Spleen (tissue), 11 donors: ENCODE measurements around the gene MICAL3. TPM values are rescaled to one million over a fixed set of nuclear protein-coding genes. Genes with fewer than 3 reads are reported as not detected.

Experiments
- DNase-seq: peaks from one replicate; pipeline ENCODE4 v3.0.0-alpha.2; 2020
- H3K27ac ChIP-seq, 8 donors: fragments of 200-600 bp; sonication (generic) in 7 of 8; 1 replicate in 4 of 8; 2 replicates in 4 of 8; pipeline versions ENCODE4 v1.5.0 to v1.8.0; 2016 to 2021; ENCODE audit warnings: inconsistent platforms in 4 of 8, mild to moderate bottlenecking in 4 of 8, moderate library complexity in 1 of 8
- H3K27me3 ChIP-seq, 7 donors: fragments of 200-600 bp; sonication (generic) in 6 of 7; replicated peaks in 1 of 7; 1 replicate in 4 of 7; 2 replicates in 3 of 7; pipeline versions ENCODE4 v1.5.0 to v1.8.0; 2016 to 2021; ENCODE audit warnings: inconsistent platforms in 3 of 7, mild to moderate bottlenecking in 1 of 7
- H3K36me3 ChIP-seq, 6 donors: fragments of 200-600 bp; sonication (generic) in 5 of 6; 1 replicate in 4 of 6; 2 replicates in 2 of 6; pipeline versions ENCODE4 v1.5.0 to v1.8.0; 2016 to 2021; ENCODE audit warnings: inconsistent platforms in 2 of 6
- H3K4me1 ChIP-seq, 6 donors: fragments of 200-600 bp; sonication (generic) in 5 of 6; 1 replicate in 3 of 6; 2 replicates in 3 of 6; pipeline versions ENCODE4 v1.5.0 to v1.8.0; 2016 to 2021; ENCODE audit warnings: inconsistent platforms in 3 of 6
- H3K4me3 ChIP-seq, 8 donors: fragments of 200-600 bp; sonication (generic) in 7 of 8; 1 replicate in 4 of 8; 2 replicates in 4 of 8; pipeline versions ENCODE4 v1.5.0 to v1.8.0; 2016 to 2021; ENCODE audit warnings: inconsistent platforms in 4 of 8, mild to moderate bottlenecking in 4 of 8, moderate library complexity in 2 of 8
- H3K9me3 ChIP-seq, 8 donors: fragments of 200-600 bp; sonication (generic) in 7 of 8; 1 replicate in 4 of 8; 2 replicates in 4 of 8; pipeline versions ENCODE4 v1.5.0 to v1.8.0; 2016 to 2021; ENCODE audit warnings: inconsistent platforms in 4 of 8
- POLR2A ChIP-seq, 3 donors: fragments of 450-650 bp; IDR thresholded peaks; one replicate each; pipeline ENCODE4 v1.5.1; 2017; ENCODE audit warnings: antibody characterized with exemption in 3 of 3, mild to moderate bottlenecking in 1 of 3
- POLR2AphosphoS5 ChIP-seq, 3 donors: sonication (generic); formaldehyde crosslinking; IDR thresholded peaks; one replicate each; pipeline ENCODE4 v1.5.1; 2017; ENCODE audit warnings: antibody characterized with exemption in 3 of 3
- WGBS, 5 donors: extraction: QIAGEN DNeasy Blood & Tissue Kit in 3 of 5; methylation state at CpG; one replicate each; pipeline versions ENCODE4 v1.1.5 to v1.1.7; 2013 to 2018; 5-methylcytosine and 5-hydroxymethylcytosine counted together
- intact Hi-C: fragments of 100-400 bp; cut with DNase I; formaldehyde crosslinking; loops from one replicate; pipeline ENCODE4 v1.15.0; 2023; ENCODE audit warnings: low total_unique reads
- polyA plus RNA-seq, 3 donors: library from polyadenylated mRNA; stranded (reverse); fragments of 200-250 nt; gene quantifications; one replicate each; pipeline ENCODE4 v1.2.1, GENCODE V29; 2013
- total RNA-seq, 7 donors: library from RNA; depleted of rRNA in 3 of 7; stranded (reverse); fragments of >200 nt in 3 of 7; fragmentation: NEBNext Ultra II Directional in 4 of 7; extraction: Animal tissue kit (Norgen Biotek cat#: 25700) in 4 of 7; gene quantifications; one replicate each; pipeline versions ENCODE4 v1.1.0 to v1.2.1, GENCODE V29; 2016 to 2021
- TF ChIP-seq, protein P1 (sequence below), 11 experiments: fragments of 200-600 bp in 7 of 11; fragments of 450-650 bp in 4 of 11; sonication (generic) in 4 of 11; IDR thresholded peaks in 8 of 11; conservative IDR thresholded peaks in 3 of 11; 1 replicate in 7 of 11; 2 replicates in 4 of 11; pipeline versions ENCODE4 v1.4.0 to v1.8.0; 2016 to 2021; ENCODE audit warnings: antibody characterized with exemption in 11 of 11, inconsistent platforms in 4 of 11, mild to moderate bottlenecking in 1 of 11
- donor health status: healthy with polysubstance abuse.
- donor health status: DM: no; HTN: no; CAD: no; lungs with moderate emphysema.
- donor health status: DM: no; HTN: no; CAD: no.
- donor health status: Bipolar disorder and iron deficiency.
- donor health status: healthy.
- donor health status: DM: no; HTN: no; CAD: no.
- donor health status: DM: yes; HTN: yes; CAD: no.

Gene MICAL3
- total and polyA plus RNA-seq, 10 donors: 2.6 to 133 (median 75.2) TPM

- Histone ChIP-seq H3K4me1 (peaks cover 15 to 53% (median 37%) of the 10 kb centered on the region in 6 donors), H3K4me3 (no peak overlapping the region), H3K27me3 (no peaks in the 10 kb centered on the region), H3K36me3 (peaks cover 0 to 99% (median 32%) of the 10 kb centered on the region in 6 donors), H3K9me3 (no peaks in the 10 kb centered on the region), H3K27ac (peak overlapping the region; percentile 59 to 89 (median 80))
- WGBS, 5 donors: 67 to 82% (median 77%) methylated on average over 7 to 10 of the region's 10 CpGs
- DNase-seq: no peak
- intact Hi-C loops: loop anchor here (5.0 kb wide), 1 partner anchor 195 kb away; no protein-coding TSS in a partner anchor
- TF ChIP-seq POLR2A (IDR thresholded peaks at IDR 0.05) (no peak), POLR2AphosphoS5 (IDR thresholded peaks at IDR 0.05) (peak; percentile 32 to 69 (median 46))
- TF ChIP-seq, protein P1, sequence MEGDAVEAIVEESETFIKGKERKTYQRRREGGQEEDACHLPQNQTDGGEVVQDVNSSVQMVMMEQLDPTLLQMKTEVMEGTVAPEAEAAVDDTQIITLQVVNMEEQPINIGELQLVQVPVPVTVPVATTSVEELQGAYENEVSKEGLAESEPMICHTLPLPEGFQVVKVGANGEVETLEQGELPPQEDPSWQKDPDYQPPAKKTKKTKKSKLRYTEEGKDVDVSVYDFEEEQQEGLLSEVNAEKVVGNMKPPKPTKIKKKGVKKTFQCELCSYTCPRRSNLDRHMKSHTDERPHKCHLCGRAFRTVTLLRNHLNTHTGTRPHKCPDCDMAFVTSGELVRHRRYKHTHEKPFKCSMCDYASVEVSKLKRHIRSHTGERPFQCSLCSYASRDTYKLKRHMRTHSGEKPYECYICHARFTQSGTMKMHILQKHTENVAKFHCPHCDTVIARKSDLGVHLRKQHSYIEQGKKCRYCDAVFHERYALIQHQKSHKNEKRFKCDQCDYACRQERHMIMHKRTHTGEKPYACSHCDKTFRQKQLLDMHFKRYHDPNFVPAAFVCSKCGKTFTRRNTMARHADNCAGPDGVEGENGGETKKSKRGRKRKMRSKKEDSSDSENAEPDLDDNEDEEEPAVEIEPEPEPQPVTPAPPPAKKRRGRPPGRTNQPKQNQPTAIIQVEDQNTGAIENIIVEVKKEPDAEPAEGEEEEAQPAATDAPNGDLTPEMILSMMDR (IDR thresholded peaks at IDR 0.05 in 8 of 11, conservative IDR thresholded peaks at IDR 0.05 in 3 of 11): no peak
These were observed 191.7 kb downstream of the MICAL3 start for GRCh38 chr22:17832665-17833064.

- DNase-seq: no peak
- Histone ChIP-seq H3K4me3 (no peak overlapping the region), H3K9me3 (no peaks in the 10 kb centered on the region), H3K27me3 (no peaks in the 10 kb centered on the region), H3K36me3 (peaks cover 0 to 99% (median 30%) of the 10 kb centered on the region in 6 donors), H3K4me1 (peaks cover 15 to 48% (median 36%) of the 10 kb centered on the region in 6 donors), H3K27ac (peak overlapping the region; percentile 59 to 89 (median 80))
- TF ChIP-seq, protein P1 (IDR thresholded peaks at IDR 0.05 in 8 of 11, conservative IDR thresholded peaks at IDR 0.05 in 3 of 11): no peak
- peak in 2 of 3 donors; percentile 53 to 72 for TF ChIP-seq POLR2AphosphoS5 (IDR thresholded peaks at IDR 0.05)
- intact Hi-C loops: loop anchor here (2.0 to 5.0 kb wide), 2 partner anchors 196 to 239 kb away; no protein-coding TSS in a partner anchor
- WGBS, 5 donors: 59 to 74% (median 69%) methylated on average over 17 of the region's 17 CpGs
These were observed 192.7 kb downstream of the MICAL3 start for GRCh38 chr22:17831501-17832251.

- Histone ChIP-seq H3K27ac (peak overlapping the region in 7 of 8 donors; percentile 51 to 89 (median 79)), H3K27me3 (no peaks in the 10 kb centered on the region), H3K9me3 (no peaks in the 10 kb centered on the region), H3K36me3 (peaks cover 0 to 99% (median 33%) of the 10 kb centered on the region in 6 donors), H3K4me3 (no peak overlapping the region), H3K4me1 (peaks cover 15 to 48% (median 36%) of the 10 kb centered on the region in 6 donors)
- intact Hi-C loops: loop anchor here (2.0 to 5.0 kb wide), 2 partner anchors 197 to 240 kb away; no protein-coding TSS in a partner anchor
- TF ChIP-seq POLR2A (IDR thresholded peaks at IDR 0.05) (no peak), POLR2AphosphoS5 (IDR thresholded peaks at IDR 0.05) (peak; percentile 49 to 62 (median 53))
- TF ChIP-seq, protein P1 (IDR thresholded peaks at IDR 0.05 in 8 of 11, conservative IDR thresholded peaks at IDR 0.05 in 3 of 11): peak; percentile 90 to 99 (median 98)
- peak; percentile 91 for DNase-seq
- WGBS, 5 donors: 52 to 57% (median 56%) methylated on average over 18 to 31 of the region's 31 CpGs
These were observed 194.1 kb downstream of the MICAL3 start for GRCh38 chr22:17830043-17830961.
